Stimulated activated CD8-positive, alpha-beta memory T cell treated with anti-CD3 and anti-CD28 coated beads, Interleukin-2, amount 100 ng/mL, for 1 hour (primary cell): ENCODE measurements around the gene FMO5.
"Not testable (repeated sequence)": the region's sequence is repeated elsewhere in the genome, so short reads cannot be mapped to it uniquely, and the experiment has no call there.

Experiments used
- DNase-seq, 2 donors: peaks; one replicate each; pipeline ENCODE4 v3.0.0-alpha.2; 2020; ENCODE audit warnings: low read depth in 2 of 2

The FMO5 gene

DNA sequence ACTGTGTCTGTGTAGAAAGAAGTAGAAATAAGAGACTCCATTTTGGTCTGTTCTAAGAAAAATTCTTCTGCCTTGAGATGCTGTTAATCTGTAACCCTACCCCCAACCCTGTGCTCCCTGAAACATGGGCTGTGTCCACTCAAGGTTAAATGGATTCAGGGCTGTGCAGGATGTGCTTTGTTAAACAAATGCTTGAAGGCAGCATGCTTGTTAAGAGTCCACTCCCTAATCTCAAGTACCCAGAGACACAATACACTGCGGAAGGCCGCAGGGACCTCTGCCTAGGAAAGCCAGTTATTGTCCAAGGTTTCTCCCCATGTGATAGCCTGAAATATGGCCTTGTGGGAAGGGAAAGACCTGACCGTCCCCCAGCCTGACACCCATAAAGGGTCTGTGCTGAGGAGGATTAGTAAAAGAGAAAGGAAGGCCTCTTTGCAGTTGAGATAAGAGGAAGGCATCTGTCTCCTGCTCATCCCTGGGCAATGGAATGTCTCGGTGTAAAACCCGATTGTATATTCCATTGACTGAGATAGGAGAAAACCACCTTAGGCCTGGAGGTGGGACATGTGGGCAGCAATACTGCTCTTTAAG lies 15.1 kb upstream of the FMO5 start:
- DNase-seq = not testable (repeated sequence)

DNA sequence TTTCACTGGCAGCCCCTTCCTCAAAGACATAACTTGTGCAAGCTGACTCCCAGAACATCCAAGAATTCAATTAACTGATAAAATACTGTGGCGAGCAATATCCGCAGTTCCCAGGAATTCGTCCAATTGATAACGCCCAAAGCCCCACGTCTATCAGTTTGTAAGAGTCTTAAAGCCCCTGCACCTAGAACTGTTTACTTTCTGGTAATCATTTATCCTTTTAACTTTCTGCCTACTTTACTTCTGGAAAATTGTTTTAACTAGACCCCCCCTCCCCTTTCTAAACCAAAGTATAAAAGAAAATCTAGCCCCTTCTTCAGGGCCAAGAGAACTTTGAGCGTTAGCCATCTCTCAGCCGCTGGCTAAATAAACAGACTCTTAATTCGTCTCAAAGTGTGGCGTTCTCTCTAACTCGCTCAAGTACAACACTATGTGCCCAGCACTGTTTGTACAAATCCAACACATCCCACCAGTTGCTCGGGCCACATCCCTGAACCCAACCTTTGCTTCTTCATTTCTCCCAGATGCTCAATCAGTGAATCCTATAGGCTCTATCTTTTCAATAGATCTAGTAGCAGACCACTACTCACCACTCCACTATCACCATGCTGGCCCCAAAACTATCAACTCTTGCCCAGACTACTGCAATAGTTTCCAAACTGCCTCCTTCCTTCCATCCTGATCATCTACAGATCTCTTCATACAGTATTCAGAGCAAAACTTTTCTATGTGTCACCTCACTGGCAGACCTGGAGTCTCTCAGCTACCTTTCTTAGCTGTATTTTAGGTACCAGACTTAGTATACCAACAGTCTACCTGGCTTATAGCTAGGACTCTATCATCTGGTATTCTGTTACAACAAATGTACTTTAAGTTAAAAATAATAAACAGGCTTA lies 14.0 kb upstream of the FMO5 start:
- no peak for DNase-seq

DNA sequence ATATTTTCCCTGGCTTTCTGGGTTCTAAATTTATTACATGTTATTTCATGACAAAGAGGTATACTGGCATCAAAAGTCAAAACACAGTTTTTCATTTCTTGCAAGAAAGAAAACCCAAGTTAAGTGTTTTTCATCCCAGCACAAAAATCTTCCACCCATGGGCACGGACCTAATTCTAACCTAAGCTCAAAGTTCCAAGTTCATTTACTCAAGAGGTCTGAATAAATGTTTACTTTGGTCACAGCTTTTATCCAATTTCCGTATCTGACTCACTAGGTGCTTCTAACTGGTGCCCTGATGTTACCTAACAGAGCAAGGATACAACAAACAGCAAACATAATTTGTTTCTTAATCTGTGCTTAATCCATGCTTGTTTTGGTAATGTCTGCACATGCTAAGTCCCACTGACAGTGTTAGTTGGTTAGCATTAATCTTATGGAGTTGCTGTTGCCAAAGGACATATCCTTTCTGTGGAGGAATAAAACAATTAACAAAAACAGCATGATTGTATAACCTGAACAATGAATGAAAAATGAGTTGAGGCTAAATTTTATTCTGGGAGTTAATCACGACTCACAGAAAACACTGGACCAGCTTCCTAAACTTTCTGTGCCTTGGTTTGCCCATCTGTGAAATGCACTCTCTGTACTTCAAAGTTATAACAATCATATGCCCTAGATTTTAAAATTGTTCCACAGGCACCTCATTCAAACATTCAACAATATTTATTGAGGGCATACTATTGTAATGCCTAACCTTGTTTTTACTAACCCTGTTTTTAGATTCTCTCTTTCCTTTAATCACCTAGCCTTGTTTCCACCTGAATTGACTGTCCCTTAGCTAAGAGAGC lies 13.1 kb upstream of the FMO5 start:
- no peak for DNase-seq

DNA sequence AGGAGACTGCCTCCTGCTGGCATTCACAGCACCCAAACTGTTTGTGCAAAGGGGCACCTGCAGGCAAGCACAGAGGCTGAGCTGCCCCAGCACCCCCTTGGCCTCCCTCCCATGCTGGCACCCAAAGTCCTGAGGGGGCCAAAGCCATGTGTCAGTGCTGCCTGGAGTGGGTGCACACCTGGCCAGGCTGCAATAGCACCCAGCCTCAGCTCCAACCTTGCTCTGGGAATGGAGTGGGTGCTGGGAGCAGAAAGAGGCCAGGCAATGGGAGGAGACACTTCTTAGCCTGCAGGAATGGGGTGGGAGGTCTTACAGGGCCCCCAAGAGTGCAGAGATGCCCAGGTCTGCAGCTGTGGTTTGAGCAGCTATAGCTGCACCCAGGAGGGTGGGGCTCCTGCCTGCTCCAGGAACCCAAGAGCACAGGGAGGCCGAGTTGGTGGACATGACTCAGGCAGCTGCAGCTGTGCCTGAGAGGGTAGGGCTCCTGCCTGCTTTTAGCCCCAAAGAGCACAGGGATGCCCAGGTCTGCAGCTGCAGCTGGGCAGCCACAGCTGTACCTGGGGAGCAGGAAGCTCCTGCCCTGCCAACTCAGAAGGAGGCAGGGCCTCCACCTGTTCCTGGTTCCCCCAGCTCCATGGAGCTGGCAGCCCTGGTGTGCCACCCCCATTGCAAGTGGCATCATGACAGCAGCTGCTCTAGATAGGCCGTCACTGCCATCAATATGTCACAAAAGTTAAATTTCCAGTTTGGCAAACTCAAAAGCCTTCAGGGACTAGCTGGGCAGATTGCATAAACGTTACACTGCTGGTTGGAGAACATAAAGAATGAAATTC lies 12.0 kb upstream of the FMO5 start:
- DNase-seq = no peak

DNA sequence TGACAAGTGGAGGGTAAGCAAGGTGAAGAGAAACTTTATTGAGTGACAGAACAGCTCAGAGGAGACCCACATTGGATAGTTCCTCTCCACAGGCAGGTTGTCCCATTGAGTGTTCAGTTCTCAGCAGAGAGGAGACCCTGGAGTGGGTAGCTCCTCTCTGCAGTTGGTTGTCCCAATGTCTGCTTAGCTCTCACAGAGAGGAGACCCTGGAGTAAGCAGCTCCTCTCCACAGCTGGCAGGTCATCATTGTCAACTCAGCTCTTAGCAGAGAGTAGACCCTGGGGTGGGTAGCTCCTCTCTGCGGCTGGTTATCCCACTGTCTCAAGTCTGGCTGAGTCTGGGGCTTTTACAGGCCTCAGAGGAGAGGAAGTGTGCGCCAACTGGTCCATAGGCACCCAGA lies 11.3 kb upstream of the FMO5 start:
- no peak for DNase-seq

DNA sequence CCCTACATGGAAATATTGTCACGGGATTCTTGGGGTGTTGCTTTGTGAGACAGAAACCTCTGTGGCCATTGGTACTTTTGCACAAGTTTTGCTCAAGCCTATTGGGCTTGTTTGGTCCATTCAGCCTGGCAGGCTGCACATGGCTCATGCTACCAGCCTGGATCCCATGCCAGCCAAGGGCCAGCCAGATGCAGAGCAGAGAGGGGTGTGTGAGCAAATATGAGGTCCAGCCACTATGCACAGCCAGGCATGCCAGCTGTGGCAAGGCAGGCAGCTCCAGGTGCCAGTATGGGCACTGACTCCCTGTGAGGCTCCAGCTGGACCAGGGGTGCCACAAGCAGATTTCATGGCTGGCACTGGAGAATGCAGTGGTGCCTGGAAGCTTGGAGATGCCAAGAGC lies 10.7 kb upstream of the FMO5 start:
- no peak for DNase-seq

DNA sequence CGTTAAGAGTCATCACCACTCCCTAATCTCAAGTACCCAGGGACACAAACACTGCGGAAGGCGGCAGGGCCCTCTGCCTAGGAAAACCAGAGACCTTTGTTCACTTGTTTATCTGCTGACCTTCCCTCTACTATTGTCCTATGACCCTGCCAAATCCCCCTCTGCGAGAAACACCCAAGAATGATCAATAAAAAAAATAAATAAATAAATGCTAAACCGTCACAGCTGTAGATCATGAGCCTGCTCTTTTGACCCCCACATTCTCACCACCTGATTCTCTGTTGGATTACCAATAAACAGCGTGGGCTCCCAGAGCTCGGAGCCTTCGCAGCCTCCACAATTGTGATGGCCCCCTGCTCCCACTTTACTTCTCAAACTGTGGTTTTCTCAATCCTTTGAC lies 8.8 kb upstream of the FMO5 start:
- DNase-seq = not testable (repeated sequence)

DNA sequence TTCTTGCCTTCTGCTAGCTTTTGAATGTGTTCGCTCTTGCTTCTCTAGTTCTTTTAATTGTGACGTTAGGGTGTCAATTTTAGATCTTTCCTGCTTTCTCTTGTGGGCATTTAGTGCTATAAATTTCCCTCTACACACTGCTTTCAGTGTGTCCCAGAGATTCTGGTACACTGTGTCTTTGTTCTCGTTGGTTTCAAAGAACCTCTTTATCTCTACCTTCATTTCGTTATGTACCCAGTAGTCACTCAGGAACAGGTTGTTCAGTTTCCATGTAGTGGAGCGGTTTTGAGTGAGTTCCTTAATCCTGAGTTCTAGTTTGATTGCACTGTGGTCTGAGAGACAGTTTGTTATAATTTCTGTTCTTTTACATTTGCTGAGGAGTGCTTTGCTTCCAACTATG lies 5.9 kb upstream of the FMO5 start:
- not testable (repeated sequence) for DNase-seq

DNA sequence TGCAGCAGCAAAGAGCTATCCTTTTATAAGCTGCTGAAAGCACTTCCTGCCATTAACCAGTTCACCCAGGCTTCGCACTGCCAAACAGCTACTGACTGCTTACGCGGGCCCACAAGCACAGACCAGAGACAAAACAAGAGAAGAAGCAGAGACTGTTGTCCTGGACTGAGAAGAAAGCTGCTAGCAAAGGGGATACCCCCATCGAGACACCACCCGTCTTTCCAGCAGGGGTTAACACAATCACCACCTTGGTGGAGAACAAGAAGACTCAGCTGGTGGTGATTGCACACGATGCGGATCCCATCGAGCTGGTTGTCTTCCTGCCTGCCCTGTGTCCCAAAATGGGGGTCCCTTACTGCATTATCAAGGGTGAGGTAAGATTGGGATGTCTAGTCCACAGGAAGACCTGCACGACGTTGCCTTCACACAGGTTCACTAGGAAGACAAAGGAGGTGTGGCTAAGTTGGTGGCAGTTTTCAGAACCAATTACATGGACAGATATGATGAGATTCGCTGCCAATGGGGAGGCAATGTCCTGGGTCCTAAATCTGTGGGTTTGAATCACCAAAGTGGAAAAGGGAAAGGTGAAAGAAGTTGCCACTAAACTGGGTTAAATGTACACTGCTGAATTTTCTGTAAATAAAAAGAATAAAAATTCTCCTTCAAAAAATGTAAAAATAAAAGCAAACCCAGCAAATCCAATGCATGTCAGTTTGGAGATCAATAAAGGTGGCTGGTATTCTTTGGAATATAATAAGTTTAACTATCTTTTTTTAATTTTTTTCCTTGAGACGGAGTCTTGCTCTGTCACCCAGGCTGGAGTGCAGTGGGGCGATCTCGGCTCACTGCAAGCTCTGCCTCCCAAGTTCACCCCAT lies 1.2 kb downstream of the FMO5 start:
- DNase-seq = no peak

DNA sequence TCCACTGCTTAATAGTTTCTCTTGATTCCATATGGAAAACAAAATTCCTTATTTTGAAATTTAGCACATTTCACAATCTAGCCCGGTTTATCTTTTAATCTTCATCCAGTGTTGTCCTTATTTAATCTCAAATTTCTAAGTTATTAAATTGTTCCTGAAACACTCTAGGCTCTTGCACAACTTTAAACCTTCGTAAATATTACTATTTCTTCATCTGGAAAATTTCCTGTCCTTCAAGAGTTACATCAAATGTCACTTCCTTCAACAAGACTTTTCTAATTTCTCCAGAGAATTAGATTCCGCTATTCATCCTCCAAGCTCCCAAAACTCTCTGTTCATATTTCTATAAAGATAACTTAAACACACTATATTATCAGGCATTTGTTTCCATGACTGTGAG lies 6.5 kb downstream of the FMO5 start:
- DNase-seq = no peak

DNA sequence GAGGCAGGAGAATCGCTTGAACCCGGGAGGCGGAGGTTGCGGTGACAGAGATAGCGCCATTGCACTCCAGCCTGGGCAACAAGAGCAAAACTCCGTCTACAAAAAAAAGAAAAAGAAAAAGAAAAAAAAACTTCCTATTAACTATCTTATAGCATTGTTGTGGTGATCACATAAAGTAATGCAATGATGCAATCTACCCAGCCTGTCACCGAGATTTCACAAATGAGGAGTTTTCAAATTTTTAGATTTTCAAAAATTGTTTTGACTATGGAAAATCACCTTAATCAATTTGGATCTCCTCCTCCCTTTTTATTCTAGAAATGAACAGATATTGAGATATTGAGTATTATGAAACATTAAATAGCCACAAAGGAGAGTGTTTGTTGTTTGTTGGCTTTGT lies 8.0 kb downstream of the FMO5 start:
- DNase-seq = no peak

DNA sequence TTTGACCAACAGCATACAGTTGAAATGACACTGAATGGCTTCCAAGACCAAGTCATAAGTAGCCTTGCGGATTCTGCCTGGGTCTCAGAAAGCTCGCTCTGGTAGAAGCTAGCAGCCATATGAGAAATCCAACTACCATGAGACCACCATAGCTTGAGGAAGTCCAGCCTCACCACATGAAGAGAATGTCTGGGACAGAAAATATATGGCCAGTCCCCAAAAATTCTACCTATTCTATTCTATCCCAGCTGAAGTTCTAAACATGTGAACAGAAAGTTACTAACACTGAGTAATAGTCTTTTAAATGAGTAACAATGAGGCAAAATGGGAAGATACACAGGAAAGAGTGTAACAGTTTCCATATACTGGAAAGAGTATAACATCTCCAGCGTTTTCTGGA lies 9.0 kb downstream of the FMO5 start:
- DNase-seq = no peak

DNA sequence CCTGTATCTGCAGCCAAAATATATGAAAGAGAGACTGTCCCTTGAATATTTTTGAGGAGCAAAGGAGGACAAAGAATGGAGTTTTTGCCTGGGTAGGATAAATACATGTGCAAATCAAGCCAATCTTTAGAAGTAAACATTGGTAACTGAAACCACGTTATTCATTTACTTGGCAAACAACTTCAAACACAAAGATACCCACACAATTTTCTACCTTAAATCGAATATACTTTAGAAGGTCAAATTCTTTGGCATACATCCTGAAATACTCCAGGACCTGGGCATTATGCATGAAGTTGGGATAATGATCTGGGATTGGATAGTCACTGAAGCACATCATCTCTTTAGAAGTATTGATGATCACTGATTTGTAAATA lies 9.6 kb downstream of the FMO5 start:
- DNase-seq = no peak

DNA sequence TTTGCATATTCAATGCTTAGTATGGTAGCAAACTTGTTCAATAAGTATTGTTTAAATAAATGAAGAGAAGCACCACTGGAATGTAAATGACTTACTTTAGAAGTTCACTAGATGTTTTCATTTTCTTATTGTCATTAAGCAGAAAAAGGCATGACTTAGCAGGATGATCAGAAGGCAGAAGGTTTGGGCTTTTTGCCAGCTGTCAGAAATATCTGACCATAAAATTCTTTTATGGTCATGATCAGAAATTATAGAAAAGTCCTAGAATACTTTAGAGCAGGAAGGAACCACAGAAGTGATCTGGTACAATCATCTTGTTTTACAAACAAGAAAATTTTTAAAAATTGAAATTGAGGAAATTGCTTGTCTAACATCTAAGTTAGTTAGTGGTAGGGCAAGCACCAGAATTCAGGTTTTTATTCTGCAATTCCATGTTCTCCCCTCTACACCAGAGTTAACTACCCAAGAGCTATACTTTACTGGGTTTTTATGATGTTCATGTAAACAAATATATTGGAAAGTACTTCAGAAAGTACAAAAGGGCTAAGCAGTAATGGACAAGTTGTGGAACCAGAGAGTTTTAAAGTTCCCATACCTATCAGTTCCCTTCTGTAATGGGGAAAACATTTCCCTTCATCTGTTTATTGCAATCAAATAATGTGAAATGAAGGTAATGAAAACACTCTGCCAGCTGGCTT lies 10.1 kb downstream of the FMO5 start:
- DNase-seq = no peak

DNA sequence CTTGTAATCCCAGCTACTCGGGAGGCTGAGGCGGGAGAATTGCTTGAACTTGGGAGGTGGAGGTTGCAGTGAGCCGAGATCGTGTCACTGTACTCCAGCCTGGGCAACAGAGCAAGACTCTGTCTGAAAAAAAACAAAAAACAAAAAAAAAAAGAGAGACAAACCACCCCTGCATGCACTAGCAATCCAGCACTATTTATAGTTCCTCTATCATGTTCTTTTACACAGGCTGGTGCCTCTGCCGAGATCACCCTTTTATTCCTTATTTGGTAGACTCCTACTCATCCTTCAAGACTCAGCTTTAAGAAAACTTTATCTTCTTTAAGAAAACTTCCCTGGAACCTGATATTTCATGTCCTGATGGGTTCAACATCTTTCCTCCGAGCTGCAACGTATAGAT lies 10.8 kb downstream of the FMO5 start:
- DNase-seq = no peak

DNA sequence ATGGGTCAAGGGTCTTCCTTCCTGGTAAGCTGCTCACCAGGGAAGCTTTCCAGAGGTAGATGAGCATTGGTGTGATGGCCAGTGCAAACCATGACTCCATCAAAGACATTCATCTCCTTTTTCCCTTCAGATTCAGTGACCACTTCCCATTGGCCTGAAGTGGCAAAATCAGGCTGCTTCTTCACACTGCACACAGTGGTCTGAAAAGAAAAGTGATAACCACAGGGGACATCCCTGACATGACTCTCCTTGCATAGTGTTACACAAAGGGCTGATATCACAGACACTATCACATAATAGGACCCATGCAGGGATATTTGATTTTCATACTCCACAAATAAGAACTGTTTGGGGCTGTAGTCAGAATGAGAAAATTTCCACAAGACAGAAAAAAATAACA lies 11.9 kb downstream of the FMO5 start:
- no peak for DNase-seq

DNA sequence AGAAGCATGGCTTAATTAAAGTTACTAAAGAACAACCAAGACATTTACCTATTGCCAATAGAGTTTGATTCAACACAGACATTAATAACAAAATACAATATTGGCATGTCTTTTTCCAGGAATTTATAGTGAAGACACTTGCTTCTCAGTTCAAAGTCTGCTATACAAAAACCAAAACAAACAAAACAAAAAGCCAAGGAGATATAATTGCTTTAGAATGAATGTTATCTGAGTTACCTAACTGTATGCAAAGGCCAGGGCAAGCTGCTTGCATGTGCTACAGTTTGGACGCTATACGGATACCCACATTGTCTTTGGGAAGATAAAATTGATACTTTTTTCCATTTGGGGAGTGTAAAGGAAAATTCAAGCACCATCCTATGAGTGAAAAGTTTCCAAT lies 13.6 kb downstream of the FMO5 start:
- no peak for DNase-seq

DNA sequence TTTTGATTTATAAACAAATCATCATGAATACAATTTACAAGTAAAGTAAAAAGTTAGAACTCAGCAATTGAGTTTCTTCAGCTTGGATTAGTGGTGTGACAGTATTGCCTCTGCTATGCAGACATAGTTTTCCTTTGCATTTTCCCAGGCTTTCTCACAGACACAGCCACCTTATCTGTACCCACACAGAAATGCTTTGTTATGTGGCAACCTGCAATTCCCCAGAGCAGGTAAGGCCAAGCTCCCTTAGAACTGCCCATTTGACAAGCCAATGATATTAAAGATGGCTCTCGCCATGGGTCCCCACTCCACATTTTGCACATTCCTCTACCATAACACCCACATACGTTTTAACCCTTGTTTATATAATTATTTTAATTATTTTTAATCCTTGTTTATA lies 14.2 kb downstream of the FMO5 start:
- no peak for DNase-seq

DNA sequence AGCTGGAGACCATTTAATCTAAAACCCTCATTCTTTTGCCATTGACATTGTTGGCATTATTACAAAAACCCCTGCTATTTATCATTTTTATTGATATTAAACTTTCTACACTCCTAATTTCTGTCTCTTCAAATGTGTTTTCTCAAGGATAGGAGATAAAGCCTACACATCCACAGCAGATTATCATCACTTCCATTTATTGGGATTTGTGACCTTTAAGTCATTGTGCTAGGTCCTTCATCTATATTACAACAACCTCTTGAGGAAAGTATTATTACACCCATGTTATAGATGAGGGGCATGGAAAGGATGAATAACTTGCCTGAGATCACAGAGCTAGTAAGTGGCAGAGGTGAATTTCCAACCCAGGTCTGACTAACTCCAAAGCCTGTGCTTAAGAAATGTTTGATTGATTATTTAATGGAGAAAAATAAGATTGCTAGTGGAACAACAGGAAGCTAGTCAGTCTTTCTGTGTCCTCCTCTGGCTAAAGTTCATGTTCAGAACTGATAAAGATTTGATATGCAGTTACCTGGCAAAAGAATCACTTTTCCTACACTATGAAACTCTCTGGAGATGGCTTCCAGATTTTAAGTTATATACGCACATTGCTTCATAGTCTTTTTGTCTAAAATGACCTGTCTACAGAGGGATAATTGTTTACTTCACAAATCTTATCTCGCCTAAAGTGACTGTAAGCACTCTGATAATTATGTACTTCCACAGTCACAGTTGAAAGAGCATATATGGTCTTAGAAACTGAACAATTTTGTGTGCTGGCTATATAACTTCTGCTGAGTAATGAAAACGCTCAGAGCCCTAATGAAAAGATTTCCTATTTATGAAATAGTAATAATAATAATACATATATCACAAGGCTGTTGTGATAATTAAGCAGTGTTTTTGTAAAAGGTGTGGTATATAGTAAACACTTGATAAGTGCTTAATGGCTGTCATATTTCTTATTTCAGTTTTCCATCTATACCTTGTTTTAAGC lies 15.0 kb downstream of the FMO5 start:
- DNase-seq = no peak
